Effector CD4-positive, alpha-beta T cell (primary cell): Measurements from ENCODE around the gene TMEM91.
"Not testable (repeated sequence)": the region's sequence is repeated elsewhere in the genome, so short reads cannot be mapped to it uniquely, and the experiment has no call there.

ENCODE experiments used
- DNase-seq: peaks from one replicate; pipeline ENCODE4 v3.0.0-alpha.2; 2020

Gene TMEM91

DNA sequence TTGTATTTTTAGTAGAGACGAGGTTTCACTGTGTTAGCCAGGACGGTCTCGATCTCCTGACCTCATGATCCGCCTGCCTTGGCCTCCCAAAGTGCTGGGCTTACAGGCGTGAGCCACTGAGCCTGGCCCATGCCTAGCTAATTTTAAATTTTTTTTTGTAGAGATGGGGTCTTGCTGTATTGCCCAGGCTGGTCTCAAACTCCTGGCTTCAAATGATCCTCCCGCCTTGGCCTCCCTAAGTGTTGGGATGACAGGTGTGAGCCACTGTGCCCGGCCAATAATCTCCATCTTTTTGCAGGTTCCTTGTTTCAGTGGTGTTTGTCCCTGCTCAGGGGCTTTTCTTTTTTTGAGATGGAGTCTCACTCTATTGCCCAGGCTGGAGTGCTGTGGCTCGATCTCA is 5.2 kb downstream of the TMEM91 start:
- DNase-seq = not testable (repeated sequence)

DNA sequence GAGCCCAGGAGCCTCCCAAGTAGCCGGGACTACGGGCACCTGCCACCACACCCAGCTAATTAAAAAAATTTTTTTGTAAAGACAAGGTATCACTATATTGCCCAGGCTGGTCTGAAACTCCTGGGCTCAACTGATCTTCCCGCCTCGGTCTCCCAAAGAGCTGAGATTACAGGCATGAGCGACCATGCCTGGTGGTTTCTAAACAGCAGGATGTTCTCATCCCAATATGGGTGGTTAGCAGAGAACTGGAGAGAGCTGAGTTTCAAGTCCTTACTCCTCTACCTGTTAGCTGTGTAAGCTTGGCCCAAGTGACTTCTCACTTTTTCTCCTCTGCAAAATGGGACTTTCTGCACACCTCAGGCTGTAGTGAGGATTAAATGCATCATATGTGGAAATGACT is 8.0 kb downstream of the TMEM91 start:
- DNase-seq = no peak

DNA sequence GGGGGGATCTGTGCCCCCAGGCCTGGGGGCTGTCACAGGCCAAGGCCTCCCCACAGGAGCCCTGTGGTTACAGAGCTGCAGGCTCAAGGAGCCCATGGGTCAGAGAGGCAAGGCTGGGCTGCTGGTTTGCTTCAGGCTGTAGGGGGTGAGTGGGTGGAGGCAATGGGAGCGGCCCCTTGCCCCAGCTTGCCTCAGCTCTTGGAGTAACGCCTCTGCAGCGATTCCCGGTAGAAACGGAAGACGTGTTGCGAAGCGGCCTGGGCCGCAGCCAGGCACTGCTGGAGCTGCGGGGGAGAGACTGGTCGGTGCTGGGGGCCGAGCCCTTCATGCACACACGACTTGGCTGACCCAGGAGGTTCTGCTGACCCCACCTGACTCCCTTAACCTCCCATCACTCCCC is 10.1 kb downstream of the TMEM91 start:
- DNase-seq = no peak

DNA sequence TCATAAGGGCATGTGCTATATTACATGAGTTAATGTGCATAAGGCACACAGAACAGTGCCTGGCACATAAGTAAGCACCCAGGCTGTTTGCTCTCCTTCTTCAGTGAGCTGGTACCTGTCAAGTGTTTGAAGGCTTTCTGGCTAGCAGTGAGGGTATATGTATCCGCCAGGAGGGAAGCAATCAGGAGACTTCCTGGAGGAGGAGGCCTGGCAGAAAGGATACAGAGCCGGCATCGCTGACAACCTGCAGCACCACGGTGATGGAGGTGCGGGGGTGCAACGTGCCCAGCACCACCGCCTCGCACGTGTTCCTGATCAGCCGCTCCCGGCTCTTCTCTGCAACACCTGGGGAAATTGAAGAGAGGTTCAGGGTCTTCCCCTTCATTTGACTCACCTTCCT is 15.3 kb downstream of the TMEM91 start:
- DNase-seq = no peak

DNA sequence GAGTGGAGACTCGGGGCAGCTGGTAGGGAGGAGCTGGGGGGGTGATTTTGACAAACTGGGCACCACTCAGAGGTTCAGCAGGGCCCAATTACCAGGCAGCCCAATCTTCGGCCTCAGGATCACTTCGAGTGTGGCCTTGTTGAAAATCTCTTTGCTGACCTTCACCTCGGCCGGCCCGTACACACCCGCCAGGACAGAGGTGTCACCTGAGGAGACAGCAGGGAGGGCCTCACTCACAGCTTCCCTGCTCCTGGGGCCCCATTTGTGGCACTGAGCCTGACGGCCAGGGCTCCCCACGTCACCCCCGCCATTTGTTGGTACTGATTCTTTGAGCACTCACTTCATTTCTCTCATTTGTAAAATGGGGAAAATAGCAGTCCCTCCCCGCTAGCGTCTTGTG is 16.4 kb downstream of the TMEM91 start:
- DNase-seq = no peak

DNA sequence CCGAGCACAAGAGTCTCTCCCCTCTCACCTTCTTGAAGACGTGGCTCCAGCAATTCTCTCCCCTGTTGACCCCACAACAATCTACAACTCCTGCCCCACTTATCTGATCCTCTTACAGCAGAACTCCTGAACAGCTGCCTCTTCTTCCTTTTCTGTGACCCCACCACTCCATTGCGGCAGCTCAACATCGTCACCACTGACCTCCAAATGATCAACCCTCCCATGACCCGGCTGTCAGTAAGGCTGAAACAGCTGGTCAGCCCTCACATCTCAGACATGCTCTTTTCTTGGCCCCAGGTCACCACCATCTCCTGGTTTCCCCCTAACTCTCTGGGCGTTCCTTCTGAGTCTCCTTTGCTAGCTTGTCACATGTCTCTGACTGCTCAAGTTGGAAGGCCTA is 19.0 kb downstream of the TMEM91 start:
- DNase-seq = no peak

DNA sequence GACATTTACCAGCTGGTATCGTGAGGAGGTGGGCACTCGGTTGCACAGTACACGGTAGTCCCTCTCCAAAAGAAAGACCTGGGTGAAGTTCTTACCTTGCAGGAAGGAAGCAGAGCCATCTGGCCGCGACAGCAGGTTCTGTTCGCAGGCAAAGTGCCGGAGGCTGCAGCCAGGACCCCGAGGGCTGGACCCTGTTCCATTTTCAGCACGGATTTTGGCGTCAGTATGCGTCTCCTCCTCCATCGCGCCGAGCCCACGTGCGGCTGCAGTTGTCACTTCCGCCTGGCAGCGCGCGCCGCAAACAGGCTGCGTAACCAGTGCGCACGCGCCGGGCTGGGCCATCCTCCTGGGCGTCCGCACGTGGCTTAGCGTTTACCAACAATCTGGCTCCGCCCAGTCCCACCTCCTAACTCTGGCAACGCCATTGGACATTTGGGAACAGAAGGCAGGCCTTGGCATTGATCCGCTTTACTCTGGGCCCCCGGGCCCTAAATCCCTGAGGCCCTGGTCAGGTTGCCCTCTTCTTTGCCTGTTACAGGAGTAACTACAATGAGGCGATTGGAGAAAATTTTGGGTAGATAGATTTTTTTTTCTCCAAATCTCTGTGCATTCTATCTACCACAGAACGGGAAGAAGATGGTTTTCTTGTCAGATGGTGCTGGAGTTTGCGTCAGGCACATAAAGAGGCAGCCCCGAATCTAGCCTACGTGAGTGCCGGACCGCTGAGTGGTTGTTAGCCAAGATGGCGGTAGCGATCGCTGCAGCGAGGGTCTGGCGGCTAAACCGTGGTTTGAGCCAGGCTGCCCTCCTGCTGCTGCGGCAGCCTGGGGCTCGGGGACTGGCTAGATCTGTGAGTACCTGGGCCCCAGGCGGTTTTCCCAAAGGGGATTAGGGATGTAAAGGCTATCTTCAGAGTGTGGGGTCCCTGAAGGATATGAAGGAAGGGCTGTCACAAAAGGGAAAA is 21.0 kb downstream of the TMEM91 start, which contains the start of the genes BCKDHA and EXOSC5:
TSS of gene BCKDHA (plus strand) at position 733 of the 964 bp plus-strand sequence. CDS start at position 743, 10 bp downstream.
TSS of gene EXOSC5 (minus strand) at position 274 of the 964 bp plus-strand sequence. CDS start at position 243, 31 bp downstream.
- DNase-seq = peak; percentile 99

DNA sequence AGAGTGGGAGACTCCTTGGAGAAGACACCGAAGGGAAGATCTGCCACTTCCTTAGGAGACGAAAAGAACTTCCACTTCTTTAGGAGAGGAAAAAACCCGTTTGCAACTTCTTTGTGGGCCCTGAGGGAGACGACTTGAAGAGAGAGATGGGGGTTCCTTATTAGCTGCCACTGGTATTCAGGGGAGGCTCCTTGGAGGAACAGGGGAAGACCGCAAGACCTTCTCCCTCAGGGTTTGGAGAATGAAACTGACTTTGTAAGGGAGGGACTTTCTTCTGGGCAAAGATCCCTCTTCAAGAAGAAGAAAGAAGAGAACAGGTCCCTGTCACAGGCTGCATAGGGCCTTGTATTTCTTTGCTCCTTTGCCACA is 21.7 kb downstream of the TMEM91 start:
- no peak for DNase-seq

DNA sequence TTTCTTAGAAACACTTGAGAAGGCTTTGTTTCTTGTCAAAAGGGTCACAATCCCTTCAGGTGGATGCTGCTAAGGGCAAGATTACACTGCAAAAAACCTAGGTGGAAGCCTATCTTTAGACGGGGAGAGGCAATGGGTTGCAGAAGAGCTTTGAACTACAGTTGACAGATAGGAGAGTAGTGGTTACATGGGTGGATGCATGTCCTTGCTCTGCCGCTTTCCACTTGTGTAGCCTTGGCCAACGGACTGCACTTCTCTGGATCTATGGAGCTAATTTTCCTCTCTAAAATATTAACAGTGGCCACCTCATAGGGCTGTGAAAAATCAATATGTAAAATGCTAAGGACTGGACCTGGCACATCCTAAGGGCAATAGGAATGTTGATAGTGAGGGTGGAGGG is 22.3 kb downstream of the TMEM91 start:
- DNase-seq = no peak

DNA sequence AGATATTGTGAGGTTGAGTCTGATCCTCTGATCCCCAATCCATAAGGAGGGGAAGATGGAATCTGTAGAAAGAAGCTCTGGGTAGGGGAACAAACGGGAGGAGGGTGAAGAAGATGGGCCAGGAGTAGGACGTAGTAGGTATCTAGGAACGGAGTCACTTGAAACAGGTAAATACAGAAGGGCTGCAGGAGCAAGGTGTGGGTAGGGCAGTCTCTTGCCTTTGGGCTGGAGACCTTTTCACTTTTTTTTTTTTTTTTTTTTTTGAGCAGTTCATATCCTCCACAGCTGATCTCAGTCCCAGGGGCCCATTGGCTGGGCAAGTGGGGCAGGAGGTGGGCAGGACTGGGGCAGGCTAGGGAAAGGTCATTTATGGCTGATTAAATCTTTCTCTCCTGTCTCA is 22.8 kb downstream of the TMEM91 start:
- no peak for DNase-seq

DNA sequence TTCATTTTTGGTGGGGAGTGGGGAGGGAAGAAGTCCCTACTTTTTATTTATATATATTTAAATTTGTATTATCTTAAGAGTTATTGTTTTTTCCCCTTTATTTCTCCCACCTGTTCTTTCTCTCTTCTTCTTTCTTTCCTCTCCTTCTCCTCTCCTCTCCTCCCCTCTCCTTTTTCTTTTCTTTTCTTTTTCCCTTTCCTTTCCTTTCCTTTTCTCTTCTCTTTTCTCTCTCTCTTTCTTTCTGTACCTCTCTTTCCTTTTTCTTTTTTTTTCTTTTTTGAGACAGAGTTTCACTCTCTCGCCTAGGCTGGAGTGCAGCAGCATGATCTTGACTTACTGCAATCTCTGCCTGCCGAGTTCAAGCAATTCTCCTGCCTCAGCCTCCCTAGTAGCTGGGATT is 23.2 kb downstream of the TMEM91 start:
- DNase-seq = no peak

DNA sequence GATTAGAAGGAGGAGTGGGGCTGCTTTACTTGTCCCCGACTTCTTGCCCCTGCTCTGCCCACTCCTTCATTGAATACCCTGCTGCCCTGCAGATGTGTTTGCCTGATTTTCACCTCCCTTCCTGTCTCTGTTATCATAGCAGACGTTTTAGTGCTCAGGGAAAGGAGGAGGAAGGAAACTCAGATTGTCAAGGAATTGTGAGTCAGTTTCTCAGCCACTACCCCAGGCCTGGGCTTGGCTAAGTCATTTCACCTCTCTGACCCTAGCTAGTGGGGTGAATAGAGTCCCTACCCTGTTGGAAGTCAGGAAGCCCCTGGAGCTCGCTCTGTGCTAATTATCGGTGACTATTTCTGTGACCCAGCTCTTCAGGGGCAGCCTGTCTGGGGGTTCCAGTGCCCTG is 25.1 kb downstream of the TMEM91 start:
- no peak for DNase-seq

DNA sequence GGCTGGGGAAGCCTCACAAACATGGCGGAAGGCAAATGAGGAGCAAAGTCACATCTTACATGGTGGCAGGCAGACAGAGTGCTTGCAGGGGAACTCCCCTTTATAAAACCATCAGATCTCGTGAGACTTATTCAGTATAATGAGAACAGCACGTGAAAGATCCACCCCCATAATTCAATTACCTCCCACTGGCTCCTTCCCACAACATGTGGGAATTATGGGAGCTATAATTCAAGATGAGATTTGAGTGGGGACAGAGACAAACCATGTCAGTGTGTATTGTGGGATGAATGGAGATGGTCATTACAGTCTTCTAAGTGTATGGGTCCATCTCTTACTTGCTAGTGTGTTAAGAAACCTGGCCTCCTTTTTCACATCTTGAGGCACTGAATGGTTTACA is 25.7 kb downstream of the TMEM91 start:
- no peak for DNase-seq

DNA sequence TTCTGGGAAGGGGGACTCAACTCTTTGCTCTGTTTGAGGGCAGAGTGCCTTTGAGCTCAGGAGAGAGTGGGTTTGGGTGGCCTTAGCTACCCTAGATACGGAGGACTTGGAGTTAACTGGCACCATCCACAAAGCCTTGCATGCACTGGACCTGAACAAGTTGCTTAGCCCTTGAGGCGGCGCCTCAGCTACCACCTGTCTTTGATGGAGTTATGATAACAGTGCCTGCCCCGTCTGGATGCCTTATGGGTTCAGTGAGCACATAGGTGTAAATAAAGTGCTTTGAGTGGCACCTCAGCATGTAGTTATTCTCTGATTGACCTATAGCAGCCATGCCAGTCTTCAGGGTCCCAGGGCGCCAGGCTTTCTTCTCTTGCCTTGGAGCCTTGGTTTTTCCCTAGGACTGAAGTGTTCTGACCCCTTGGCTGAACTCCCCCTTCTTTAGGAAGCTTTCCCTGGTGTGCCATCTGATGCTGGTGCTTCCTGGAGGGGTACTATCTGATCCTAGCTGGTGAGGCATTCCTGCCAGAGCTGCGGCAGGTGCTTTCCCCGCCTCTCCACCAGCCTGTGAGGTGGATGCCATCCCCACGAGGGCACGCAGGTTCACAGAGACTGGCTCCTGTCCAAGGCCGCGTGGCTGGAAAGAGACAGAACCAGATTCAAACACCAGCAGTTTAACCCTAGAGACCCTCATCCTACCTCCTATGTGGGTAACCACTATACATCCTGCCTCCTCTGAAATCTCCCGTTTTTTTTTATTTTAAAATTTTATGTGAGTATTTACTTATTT is 27.0 kb downstream of the TMEM91 start:
- no peak for DNase-seq

DNA sequence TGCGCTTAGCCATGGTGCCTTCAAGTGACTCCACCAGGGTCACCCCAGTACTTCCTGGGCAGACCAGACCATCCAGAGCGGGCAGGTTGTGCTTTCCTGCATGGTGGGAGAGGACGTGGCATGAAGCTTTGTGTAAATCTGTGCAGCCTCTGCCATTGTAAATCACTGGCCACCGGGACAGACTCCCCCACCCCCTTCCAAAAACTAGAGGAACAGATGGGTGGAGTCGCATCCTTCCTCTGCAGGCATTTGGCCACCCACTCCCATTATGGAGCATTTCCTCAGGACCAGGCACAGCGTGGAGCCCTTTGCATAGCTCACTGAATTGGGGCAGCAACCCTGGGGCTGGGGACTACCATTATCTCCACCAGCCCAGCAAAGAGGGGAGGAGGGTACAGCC is 29.4 kb downstream of the TMEM91 start:
- no peak for DNase-seq

DNA sequence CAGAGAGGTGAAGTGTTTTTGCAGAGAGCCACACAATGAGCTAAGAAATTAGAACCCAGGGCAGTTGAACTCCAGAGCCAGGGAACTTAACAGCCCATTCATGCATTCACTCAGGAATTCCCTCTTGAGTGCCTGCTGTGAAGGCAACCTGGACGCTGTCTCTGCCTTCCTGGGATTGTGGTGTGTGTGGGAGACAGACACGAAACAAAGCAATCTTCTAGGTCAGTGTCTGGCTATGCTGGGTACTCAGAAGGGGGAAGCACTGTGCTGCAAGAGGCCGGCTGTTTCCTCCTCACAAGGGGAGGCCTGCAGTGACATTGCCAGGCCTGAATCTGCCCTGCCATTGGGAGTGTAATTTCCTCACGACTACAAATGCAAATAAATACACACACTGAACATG is 30.9 kb downstream of the TMEM91 start:
- DNase-seq = no peak

DNA sequence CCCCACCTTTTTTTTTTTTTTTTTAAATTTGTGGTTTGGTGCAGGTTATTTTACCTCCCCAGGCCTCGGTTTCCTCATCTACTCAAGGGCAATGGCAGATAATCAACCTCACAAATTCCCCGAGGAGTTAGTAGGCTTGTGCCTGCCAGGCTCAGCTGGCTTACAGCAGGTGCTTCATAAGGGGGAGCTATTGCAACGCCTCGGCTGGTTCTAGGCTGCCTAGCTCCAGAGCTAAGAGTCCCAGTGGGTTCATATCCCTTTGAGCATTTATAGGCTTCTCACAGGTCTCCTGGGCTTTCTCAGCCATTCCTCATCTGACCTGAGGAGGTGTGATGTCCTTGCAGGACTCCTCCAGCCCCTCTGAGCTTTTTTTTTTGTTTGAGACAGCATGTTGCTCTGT is 31.9 kb downstream of the TMEM91 start:
- DNase-seq = no peak

DNA sequence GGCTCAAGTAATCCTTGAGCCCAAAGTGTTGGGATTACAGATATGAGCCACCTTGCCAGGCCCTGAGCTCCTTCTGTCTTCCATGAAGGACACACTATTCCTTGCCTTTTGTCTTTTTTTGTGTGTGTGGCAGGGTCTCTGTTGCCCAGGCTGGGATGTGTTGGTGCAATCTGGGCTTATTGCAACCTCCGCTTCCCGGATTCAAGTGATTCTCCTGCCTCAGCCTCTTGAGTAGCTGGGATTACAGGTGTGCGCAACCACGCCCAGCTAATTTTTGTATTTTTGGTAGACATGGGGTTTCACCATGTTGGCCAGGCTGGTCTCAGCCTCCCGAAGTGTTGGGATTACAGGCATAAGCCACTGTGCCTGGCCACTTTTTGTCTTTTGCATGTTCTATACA is 32.5 kb downstream of the TMEM91 start:
- not testable (repeated sequence) for DNase-seq

DNA sequence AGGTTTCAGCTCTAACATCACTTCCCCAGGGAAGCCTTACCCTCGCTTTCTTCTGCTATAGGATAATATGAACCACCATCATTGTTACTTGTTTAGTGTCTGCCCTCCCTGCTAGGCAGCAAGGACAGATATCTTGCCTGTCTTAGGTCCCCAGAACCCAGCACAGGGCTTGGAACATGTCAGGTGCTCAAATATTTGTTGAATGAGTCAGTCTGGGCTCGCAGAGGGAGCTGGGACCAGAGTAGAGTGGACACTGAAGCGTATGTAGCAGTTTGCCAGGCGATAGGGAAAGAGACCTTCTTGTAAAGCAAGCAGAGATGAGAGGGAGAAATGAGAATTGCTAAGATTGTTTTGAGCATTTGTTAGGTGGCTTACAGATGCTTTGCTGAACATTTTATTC is 33.0 kb downstream of the TMEM91 start:
- DNase-seq = no peak

DNA sequence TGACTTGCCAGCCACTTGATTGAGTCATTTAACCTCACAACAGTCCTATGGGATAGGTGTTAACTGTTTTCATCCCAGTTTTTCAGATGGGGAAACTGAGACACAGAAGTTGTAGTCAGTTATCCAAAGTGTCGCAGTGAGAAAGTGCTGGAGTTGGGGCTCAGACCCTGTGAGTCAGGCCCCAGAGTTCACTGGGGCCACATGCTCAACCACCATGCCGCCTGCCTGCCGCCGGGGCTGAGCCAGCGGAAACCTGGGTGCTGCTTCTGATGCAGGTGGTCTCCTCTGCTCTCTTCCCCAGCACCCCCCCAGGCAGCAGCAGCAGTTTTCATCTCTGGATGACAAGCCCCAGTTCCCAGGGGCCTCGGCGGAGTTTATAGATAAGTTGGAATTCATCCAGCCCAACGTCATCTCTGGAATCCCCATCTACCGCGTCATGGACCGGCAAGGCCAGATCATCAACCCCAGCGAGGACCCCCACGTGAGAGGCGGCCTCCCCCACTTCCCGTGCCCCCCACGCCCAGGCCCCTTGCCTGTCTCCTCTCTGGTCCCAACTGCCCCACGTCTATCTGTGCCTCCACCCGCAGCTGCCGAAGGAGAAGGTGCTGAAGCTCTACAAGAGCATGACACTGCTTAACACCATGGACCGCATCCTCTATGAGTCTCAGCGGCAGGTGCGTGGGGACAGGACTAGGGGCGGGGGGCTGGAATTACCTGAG is 34.2 kb downstream of the TMEM91 start:
- no peak for DNase-seq

DNA sequence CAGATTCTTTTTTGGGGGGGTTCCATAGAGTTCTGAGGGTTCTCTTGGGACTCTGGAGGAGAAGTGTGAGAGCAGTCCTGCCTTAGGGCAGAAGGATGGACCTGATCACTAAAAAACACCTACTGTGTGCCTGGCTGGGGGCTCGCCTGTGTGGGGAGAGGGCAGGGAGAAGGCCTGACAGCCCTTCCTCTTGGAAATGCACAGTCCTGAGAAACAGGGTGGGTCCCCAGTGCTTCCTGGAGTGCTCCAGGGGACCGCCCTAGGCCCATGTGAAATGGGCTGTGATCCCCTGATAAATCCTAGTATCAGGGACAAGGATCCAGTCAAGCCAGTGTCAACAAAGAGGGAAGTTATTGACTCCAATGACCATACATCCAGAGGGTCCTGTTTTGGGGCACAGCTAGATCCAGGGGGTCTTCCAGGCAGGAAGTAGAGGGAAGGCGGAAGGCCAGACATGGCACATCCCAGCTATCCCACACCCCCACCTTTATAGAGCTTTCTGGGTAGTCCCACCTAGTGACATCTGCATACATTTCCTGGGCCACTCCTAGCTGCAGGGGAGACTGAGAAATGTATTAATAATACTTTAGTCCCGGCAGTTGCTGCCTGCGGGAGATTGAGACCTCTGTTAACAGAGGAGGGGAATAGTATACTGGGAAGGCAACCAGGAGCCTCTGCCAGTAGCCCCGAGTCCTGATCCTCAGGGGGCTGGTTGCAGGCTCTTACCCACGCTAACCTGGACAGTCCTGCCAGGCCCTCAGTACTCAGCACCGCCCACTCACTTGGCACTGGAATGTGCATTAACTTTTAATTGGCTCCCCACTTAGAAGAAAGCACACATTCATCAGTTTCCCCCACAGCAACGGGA is 35.0 kb downstream of the TMEM91 start:
- no peak for DNase-seq

DNA sequence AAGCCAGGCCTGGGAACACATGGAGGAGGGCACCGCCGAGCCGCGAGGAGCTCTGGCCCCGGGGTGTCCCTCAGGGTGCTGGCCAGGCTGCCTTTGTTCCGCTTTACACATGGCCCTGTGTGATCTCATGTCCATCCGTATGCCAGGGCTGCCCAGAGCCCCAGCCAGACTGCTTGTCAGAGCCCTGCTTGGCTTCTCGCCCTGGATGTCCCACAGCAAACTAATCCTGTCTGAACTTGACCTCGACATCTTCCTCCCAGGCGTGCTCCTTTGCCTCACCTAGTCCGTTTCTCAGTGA is 35.6 kb downstream of the TMEM91 start:
- no peak for DNase-seq
